ENCODE data around the gene PCDH9. TPM values are rescaled to one million over a fixed set of nuclear protein-coding genes. Genes with fewer than 3 reads are reported as not detected.

Gene PCDH9
- total RNA-seq, 2 donors from 2014 or later, result 0.95 to 1.8 TPM

- no peak for TF ChIP-seq CTCF (conservative IDR thresholded peaks at IDR 0.05)
- Mint-ChIP-seq H3K9me3 (no peaks in the 10 kb centered on the region), H3K27me3 (ENCODE audit: insufficient read depth) (no peaks in the 10 kb centered on the region), H3K36me3 (ENCODE audit: low read depth) (no peaks in the 10 kb centered on the region), H3K27ac (no peak overlapping the region), H3K4me3 (no peak overlapping the region), H3K4me1 (no peaks in the 10 kb centered on the region)
- Histone ChIP-seq H3K4me3 (ENCODE audit: low read length) (no peak overlapping the region), H3K9me3 (ENCODE audit: control insufficient read depth, low read length) (no peaks in the 10 kb centered on the region), H3K9ac (ENCODE audit: extremely low read depth, low read length, poor library complexity, severe bottlenecking) (no peak overlapping the region), H3K27me3 (ENCODE audit: control insufficient read depth, insufficient read depth, low read length, poor library complexity, severe bottlenecking) (no peaks in the 10 kb centered on the region), H3K4me1 (ENCODE audit: control insufficient read depth, insufficient read depth, low read length) (no peaks in the 10 kb centered on the region), H3K36me3 (ENCODE audit: control insufficient read depth, insufficient read depth, low read length) (no peaks in the 10 kb centered on the region), H3K27ac (ENCODE audit: low read depth, low read length) (no peak overlapping the region)
- 90 to 95% methylated on average over 4 to 9 of the region's 9 CpGs for WGBS, 2 experiments (ENCODE audit: insufficient coverage in 1 of 2, insufficient read length in 1 of 2)
- DNase-seq, result peak; percentile 46
Measured at GRCh38 chr13:66483712-66484111, 746.4 kb downstream of the PCDH9 start.

GRCh38 chr13:66482836-66483235, 747.3 kb downstream of the PCDH9 start:
- H3K4me1 ChIP-seq (ENCODE audit: control insufficient read depth, insufficient read depth, low read length), result peaks cover 4% of the 10 kb centered on the region
- H3K9ac ChIP-seq (ENCODE audit: extremely low read depth, low read length, poor library complexity, severe bottlenecking), result no peak overlapping the region
- no peak overlapping the region for H3K27ac Mint-ChIP-seq
- no peaks in the 10 kb centered on the region for H3K9me3 Mint-ChIP-seq
- TF ChIP-seq CTCF (conservative IDR thresholded peaks at IDR 0.05), result no peak
- no peaks in the 10 kb centered on the region for H3K27me3 ChIP-seq (ENCODE audit: control insufficient read depth, insufficient read depth, low read length, poor library complexity, severe bottlenecking)
- DNase-seq, result no peak
- WGBS, 2 experiments (ENCODE audit: insufficient coverage in 1 of 2, insufficient read length in 1 of 2), result 60 to 83% methylated on average over 3 to 4 of the region's 4 CpGs
- no peaks in the 10 kb centered on the region for H3K27me3 Mint-ChIP-seq (ENCODE audit: insufficient read depth)
- no peaks in the 10 kb centered on the region for H3K36me3 ChIP-seq (ENCODE audit: control insufficient read depth, insufficient read depth, low read length)
- H3K36me3 Mint-ChIP-seq (ENCODE audit: low read depth), result no peaks in the 10 kb centered on the region
- H3K9me3 ChIP-seq (ENCODE audit: control insufficient read depth, low read length), result no peaks in the 10 kb centered on the region
- H3K4me3 Mint-ChIP-seq, result no peak overlapping the region
- H3K27ac ChIP-seq (ENCODE audit: low read depth, low read length), result no peak overlapping the region
- no peak overlapping the region for H3K4me3 ChIP-seq (ENCODE audit: low read length)
- peaks cover 7% of the 10 kb centered on the region for H3K4me1 Mint-ChIP-seq

- Histone ChIP-seq H3K9ac (ENCODE audit: extremely low read depth, low read length, poor library complexity, severe bottlenecking) (no peak overlapping the region), H3K36me3 (ENCODE audit: control insufficient read depth, insufficient read depth, low read length) (no peaks in the 10 kb centered on the region), H3K27me3 (ENCODE audit: control insufficient read depth, insufficient read depth, low read length, poor library complexity, severe bottlenecking) (no peaks in the 10 kb centered on the region), H3K4me1 (ENCODE audit: control insufficient read depth, insufficient read depth, low read length) (peaks cover 4% of the 10 kb centered on the region), H3K27ac (ENCODE audit: low read depth, low read length) (no peak overlapping the region), H3K4me3 (ENCODE audit: low read length) (no peak overlapping the region), H3K9me3 (ENCODE audit: control insufficient read depth, low read length) (no peaks in the 10 kb centered on the region)
- no peaks in the 10 kb centered on the region for H3K9me3 Mint-ChIP-seq
- H3K4me3 Mint-ChIP-seq, result no peak overlapping the region
- no peaks in the 10 kb centered on the region for H3K27me3 Mint-ChIP-seq (ENCODE audit: insufficient read depth)
- 89 to 94% methylated on average over 4 of the region's 4 CpGs for WGBS, 2 experiments (ENCODE audit: insufficient coverage in 1 of 2, insufficient read length in 1 of 2)
- no peak for TF ChIP-seq CTCF (conservative IDR thresholded peaks at IDR 0.05)
- peaks cover 9% of the 10 kb centered on the region for H3K4me1 Mint-ChIP-seq
- DNase-seq, result no peak
- no peak overlapping the region for H3K27ac Mint-ChIP-seq
- H3K36me3 Mint-ChIP-seq (ENCODE audit: low read depth), result no peaks in the 10 kb centered on the region
Measured at GRCh38 chr13:66477816-66478215, 752.3 kb downstream of the PCDH9 start.
